GM19099 (cell line): ENCODE measurements around the gene MARF1.

Experiments used
- POLR2A ChIP-seq: IDR thresholded peaks from 3 replicates; pipeline ENCODE4 v1.6.1; 2011; ENCODE audit warnings: low read depth; ENCODE audit not compliant: insufficient read length; ENCODE audit errors: extremely low read depth

The MARF1 gene

GRCh38 chr16:15636392-15636873 is 6.5 kb downstream of the MARF1 start:
- no peak for TF ChIP-seq POLR2A

GRCh38 chr16:15635926-15636325 is 7.0 kb downstream of the MARF1 start:
- no peak for TF ChIP-seq POLR2A

DNA sequence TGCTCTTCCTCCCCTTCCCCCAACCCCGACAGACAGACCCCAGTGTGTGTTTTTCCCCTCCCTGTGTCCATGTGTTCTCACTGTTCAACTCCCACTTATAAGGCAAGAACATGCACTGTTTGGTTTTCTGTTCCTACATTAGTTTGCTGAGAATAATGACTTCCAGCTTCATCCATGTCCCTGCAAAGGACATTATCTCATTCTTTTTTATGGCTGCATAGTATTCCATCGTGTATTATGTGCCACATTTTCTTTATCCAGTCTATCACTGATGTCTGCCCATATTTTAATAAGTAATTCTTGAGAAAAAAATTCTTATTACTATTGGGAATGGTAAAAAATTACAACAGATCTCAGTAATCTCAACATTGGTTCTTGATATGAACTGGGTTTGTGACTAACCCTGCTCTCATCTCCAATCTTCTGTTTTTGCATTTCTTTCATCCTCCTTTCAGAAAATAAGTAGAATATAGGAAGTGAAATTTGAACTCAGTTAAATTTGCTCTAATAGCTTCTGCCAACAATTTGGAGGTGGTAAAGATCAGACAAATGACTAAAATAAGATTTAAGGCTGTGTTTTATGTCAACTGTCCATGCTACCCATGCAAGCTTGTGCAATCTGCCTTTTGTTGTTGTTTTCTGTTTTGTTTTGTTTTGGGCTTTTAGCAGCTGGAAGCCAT is 11.1 kb downstream of the MARF1 start:
- TF ChIP-seq POLR2A = no peak

DNA sequence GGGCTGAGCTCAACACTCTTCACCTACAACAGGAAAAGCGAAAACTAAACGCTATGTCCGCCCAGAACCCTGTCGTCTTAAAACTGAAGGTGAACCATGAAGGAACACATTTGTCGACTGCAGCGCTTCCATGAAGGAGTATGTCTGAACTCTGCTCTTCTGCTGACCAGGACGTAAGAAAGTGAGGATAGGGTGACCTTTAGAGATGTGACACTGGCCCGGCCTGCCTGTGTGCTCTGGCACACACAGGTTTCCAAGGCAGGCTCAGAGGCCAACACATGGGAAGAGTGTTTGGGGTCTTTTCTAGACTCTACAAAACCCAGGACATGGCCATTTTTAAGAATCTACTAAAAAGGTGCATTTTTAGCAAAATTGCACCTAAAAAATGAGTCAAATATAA is 21.1 kb downstream of the MARF1 start:
- no peak for TF ChIP-seq POLR2A

GRCh38 chr16:15621456-15621855 is 21.5 kb downstream of the MARF1 start:
- TF ChIP-seq POLR2A = no peak

GRCh38 chr16:15620611-15621195 is 22.3 kb downstream of the MARF1 start:
- TF ChIP-seq POLR2A = no peak

DNA sequence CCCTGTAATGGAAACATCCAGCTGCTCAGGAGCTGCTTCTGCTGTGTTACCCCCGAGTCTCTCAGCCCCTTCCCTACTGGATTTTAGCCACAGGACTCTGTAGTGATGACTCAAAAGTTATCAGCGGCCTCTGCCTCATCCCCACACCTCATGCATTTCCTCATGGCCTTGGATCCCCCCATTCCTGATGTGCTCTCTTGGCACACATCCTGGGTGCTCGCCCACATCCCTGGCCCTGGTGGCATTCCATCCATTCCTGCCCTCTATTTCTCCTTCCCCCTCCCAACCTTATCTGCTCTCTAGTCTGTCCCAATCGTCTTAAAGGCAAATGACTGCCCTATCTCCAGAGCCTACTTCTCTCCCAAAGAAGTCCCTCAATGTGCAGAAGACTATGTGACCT is 24.6 kb downstream of the MARF1 start:
- no peak for TF ChIP-seq POLR2A

DNA sequence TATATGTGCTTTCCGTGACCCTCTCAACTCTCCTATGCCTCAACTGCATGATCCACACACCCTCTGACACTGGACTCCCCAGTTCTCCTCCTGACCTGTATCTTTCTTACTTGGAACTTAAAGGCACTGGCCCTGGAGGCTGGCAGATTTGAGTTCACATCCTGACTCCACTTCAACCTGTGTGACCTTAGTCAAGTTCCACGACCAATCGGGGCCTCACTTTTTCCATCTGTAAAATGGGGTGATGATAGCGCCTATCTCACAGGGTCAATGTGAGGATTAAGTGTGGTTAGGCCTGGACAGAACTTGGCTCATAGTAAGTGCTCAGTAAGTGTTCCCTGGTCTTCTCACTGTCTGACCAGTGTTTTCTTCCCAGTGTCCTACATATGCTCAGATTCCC is 25.1 kb downstream of the MARF1 start:
- TF ChIP-seq POLR2A = no peak

GRCh38 chr16:15616475-15617165 is 26.3 kb downstream of the MARF1 start:
- no peak for TF ChIP-seq POLR2A

DNA sequence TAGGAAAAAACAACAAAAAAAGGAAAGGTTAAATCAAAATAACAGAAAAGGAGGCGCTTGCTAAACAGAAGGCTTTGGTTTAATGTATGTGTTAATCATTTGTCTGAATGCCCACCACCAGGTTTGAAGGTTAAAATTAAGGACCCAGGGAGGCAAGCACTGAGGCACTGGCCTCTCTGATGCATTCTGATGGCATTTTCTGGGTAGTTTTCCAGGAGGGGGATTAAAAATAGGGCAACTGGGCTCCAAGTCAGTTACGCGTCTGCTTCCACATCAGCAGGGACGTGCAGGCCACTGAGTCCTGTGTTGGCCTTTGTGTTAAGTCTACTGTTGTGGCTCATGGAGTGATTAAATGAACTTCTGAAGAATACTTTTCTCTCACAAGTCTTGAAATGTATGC is 26.9 kb downstream of the MARF1 start:
- no peak for TF ChIP-seq POLR2A

DNA sequence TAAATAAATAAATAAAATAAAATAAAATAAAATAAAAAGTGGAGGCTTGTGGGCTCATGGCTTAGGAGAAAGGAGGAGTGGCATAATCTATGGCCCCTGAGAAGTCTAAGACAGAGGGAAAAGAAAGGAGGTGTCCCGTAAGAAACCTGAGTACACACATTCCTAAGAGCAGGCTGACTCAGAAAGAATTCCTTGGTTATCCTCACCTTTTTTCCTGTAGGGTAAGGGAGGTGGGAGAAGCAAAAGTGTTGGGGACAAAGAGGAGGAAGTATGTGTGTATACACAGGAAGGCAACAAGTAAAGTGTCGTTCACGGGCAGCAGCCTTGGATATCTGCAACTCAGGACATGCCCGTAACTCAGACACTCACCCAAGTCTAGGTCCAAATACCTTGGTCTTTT is 29.3 kb downstream of the MARF1 start:
- TF ChIP-seq POLR2A = no peak

DNA sequence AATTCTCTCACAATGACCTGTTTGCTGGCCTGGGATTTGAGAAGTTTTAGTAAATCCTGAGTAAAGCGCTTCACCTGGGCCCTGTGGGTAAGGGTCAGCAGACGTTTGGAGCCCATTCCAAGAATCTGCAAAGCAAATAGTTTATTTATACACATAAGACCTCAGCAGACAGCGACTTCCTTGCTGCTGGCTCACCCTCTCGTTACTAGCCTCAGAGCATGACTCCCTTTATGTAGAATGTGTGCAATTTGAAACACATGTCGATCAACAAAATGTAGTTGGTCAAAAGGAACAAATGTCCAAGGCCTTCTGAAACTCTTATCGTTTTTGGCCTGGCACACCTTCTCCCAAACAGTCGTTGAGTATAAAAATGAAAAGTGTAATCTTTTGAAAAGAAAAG is 31.3 kb downstream of the MARF1 start:
- no peak for TF ChIP-seq POLR2A

GRCh38 chr16:15610369-15610871 is 32.5 kb downstream of the MARF1 start:
- TF ChIP-seq POLR2A = no peak

- TF ChIP-seq POLR2A = no peak
These were observed 33.7 kb downstream of the MARF1 start for GRCh38 chr16:15609286-15609649.

- no peak for TF ChIP-seq POLR2A
These were observed 34.3 kb downstream of the MARF1 start for GRCh38 chr16:15608398-15609285.
